HepG2 (cell line): ENCODE measurements around the gene GGA1. TPM values are rescaled to one million over a fixed set of nuclear protein-coding genes. Genes with fewer than 3 reads are reported as not detected.
A peak's percentile ranks its signal among the peaks of the same experiment; 100 is the strongest.

ENCODE experiments used
- ATF7 ChIP-seq, 2 experiments: fragments of 450-650 bp in 1 of 2; sonication (generic) in 1 of 2; formaldehyde crosslinking in 1 of 2; IDR thresholded peaks; 2 replicates each; pipeline versions ENCODE4 v1.4.0 to v1.6.1; 2016 to 2020; ENCODE audit warnings: antibody characterized with exemption in 1 of 2, mild to moderate bottlenecking in 1 of 2, missing genetic modification reagents in 1 of 2
- E2F5 ChIP-seq: sonication (generic); formaldehyde crosslinking; conservative IDR thresholded peaks from 2 replicates; pipeline ENCODE4 v1.4.0; 2020; ENCODE audit warnings: missing genetic modification reagents
- ELF1 ChIP-seq: sonication (generic); formaldehyde crosslinking; IDR thresholded peaks from 2 replicates; pipeline ENCODE4 v1.4.0; 2020; ENCODE audit warnings: missing genetic modification reagents
- FOXA1 ChIP-seq, 2 experiments: fragments of 450-650 bp in 1 of 2; sonication (generic) in 1 of 2; formaldehyde crosslinking in 1 of 2; IDR thresholded peaks; 2 replicates each; pipeline versions ENCODE4 v1.4.0 to v1.6.1; 2016 to 2020; ENCODE audit warnings: missing genetic modification reagents in 1 of 2
- GPN1 ChIP-seq: sonication (generic); formaldehyde crosslinking; IDR thresholded peaks from 2 replicates; pipeline ENCODE4 v1.5.1; 2020; ENCODE audit warnings: missing genetic modification reagents, borderline replicate concordance
- HNF1B ChIP-seq: sonication (generic); formaldehyde crosslinking; IDR thresholded peaks from 2 replicates; pipeline ENCODE4 v1.5.1; 2020; ENCODE audit warnings: mild to moderate bottlenecking, moderate library complexity, missing genetic modification reagents
- HNRNPL ChIP-seq: fragments of 200-400 bp; formaldehyde crosslinking; IDR thresholded peaks from 2 replicates; pipeline ENCODE4 v1.6.1; 2017; ENCODE audit warnings: mild to moderate bottlenecking, low read depth, low read length
- KDM1A ChIP-seq: IDR thresholded peaks from 2 replicates; pipeline ENCODE4 v1.6.1; 2016; ENCODE audit warnings: missing compliant biosample characterization
- PRMT3 ChIP-seq: sonication (generic); formaldehyde crosslinking; IDR thresholded peaks from 2 replicates; pipeline ENCODE4 v1.8.1; 2022; ENCODE audit warnings: low read depth, mild to moderate bottlenecking, moderate library complexity, missing genetic modification reagents, borderline replicate concordance
- SAP130 ChIP-seq: IDR thresholded peaks from 2 replicates; pipeline ENCODE4 v1.6.1; 2016; ENCODE audit warnings: low read depth
- SIX4 ChIP-seq: sonication (generic); formaldehyde crosslinking; IDR thresholded peaks from 2 replicates; pipeline ENCODE4 v1.4.0; 2020; ENCODE audit warnings: missing genetic modification reagents
- SMARCC2 ChIP-seq: fragments of 450-650 bp; IDR thresholded peaks from 2 replicates; pipeline ENCODE4 v1.6.1; 2017; ENCODE audit warnings: antibody characterized with exemption, mild to moderate bottlenecking
- SP4 ChIP-seq: sonication (generic); formaldehyde crosslinking; IDR thresholded peaks from 2 replicates; pipeline ENCODE4 v1.8.1; 2023; ENCODE audit warnings: mild to moderate bottlenecking, missing genetic modification reagents
- TCF7 ChIP-seq: sonication (generic); IDR thresholded peaks from 2 replicates; pipeline ENCODE4 v1.6.1; 2016; ENCODE audit warnings: antibody characterized with exemption, low read depth
- UBTF ChIP-seq: sonication (generic); formaldehyde crosslinking; IDR thresholded peaks from 2 replicates; pipeline ENCODE4 v1.4.0; 2020; ENCODE audit warnings: mild to moderate bottlenecking, missing genetic modification reagents
- ZNF263 ChIP-seq: sonication (generic); formaldehyde crosslinking; IDR thresholded peaks from 2 replicates; pipeline ENCODE4 v1.4.0; 2020; ENCODE audit warnings: missing genetic modification reagents
- ZNF30 ChIP-seq: sonication (generic); formaldehyde crosslinking; IDR thresholded peaks from 2 replicates; pipeline ENCODE4 v1.5.0; 2020; ENCODE audit warnings: mild to moderate bottlenecking, missing genetic modification reagents
- ZNF362 ChIP-seq: sonication (generic); formaldehyde crosslinking; IDR thresholded peaks from 2 replicates; pipeline ENCODE4 v1.4.0; 2020; ENCODE audit warnings: missing genetic modification reagents, mild to moderate bottlenecking, borderline replicate concordance
- ZNF441 ChIP-seq: sonication (generic); formaldehyde crosslinking; IDR thresholded peaks from 2 replicates; pipeline ENCODE4 v1.7.0; 2021; ENCODE audit warnings: missing genetic modification reagents, borderline replicate concordance
- ZNF564 ChIP-seq: sonication (generic); formaldehyde crosslinking; IDR thresholded peaks from 2 replicates; pipeline ENCODE4 v1.8.1; 2023; ENCODE audit warnings: mild to moderate bottlenecking, missing genetic modification reagents
- ZNF567 ChIP-seq: sonication (generic); formaldehyde crosslinking; IDR thresholded peaks from 2 replicates; pipeline ENCODE4 v1.8.1; 2023; ENCODE audit warnings: mild to moderate bottlenecking, missing genetic modification reagents, borderline replicate concordance
- ZNF605 ChIP-seq: sonication (generic); formaldehyde crosslinking; IDR thresholded peaks from 2 replicates; pipeline ENCODE4 v1.8.0; 2022; ENCODE audit warnings: mild to moderate bottlenecking, missing genetic modification reagents
- ZNF746 ChIP-seq: sonication (generic); formaldehyde crosslinking; IDR thresholded peaks from 2 replicates; pipeline ENCODE4 v1.8.0; 2022; ENCODE audit warnings: mild to moderate bottlenecking, missing genetic modification reagents
- ZNF790 ChIP-seq: sonication (generic); formaldehyde crosslinking; IDR thresholded peaks from 2 replicates; pipeline ENCODE4 v1.8.0; 2022; ENCODE audit warnings: missing genetic modification reagents, mild to moderate bottlenecking, borderline replicate concordance
- polyA plus RNA-seq, 8 experiments: library from polyadenylated mRNA; depleted of rRNA in 3 of 8; stranded (reverse) in 7 of 8; unstranded in 1 of 8; fragments of >200 nt; fragmentation: Illumina TruSeq in 4 of 8; extraction: Trizol in 4 of 8; gene quantifications; 2 replicates each; pipeline versions ENCODE4 v1.2.1 to v1.2.3, GENCODE V29; 2011 to 2016; ENCODE audit warnings: low read depth in 4 of 8, missing spikeins in 1 of 8, mixed read lengths in 1 of 8; ENCODE audit not compliant: insufficient read depth in 1 of 8
- total RNA-seq, 5 experiments: library from RNA; depleted of rRNA; stranded (reverse); fragments of >200 nt; fragmentation: Illumina TruSeq; extraction: Trizol; gene quantifications; 2 replicates each; pipeline ENCODE4 v1.2.3, GENCODE V29; 2016; ENCODE audit warnings: low read depth in 1 of 5

The GGA1 gene
- total and polyA plus RNA-seq, 2 of the 13 experiments (the other 11 are each of a cell fraction or from before 2014, with no cell fraction given), result 29.1 to 87.2 TPM

GRCh38 chr22:37559901-37560607 is 48.6 kb upstream of the GGA1 start, which contains the start of gene CDC42EP1 (continued):
- 0 out of 2 replicates have a peak, but pooled peaks have one; percentile 34 for TF ChIP-seq E2F5 (CRISPR knock-in tag)
- TF ChIP-seq SAP130 (CRISPR knock-in tag), result peak; percentile 35; the same call in 1 of the 2 replicates
- TF ChIP-seq ZNF746 (CRISPR knock-in tag), result no peak
- no peak for TF ChIP-seq PRMT3
- TF ChIP-seq ZNF441 (CRISPR knock-in tag), result peak; percentile 35; the same call in 1 of the 2 replicates
- no peak for TF ChIP-seq GPN1 (CRISPR knock-in tag)
- no peak for TF ChIP-seq ZNF263 (CRISPR knock-in tag)
- no peak for TF ChIP-seq HNRNPL
- TF ChIP-seq SIX4 (CRISPR knock-in tag), result no peak
- TF ChIP-seq ZNF362 (CRISPR knock-in tag), result no peak
- TF ChIP-seq ZNF605 (CRISPR knock-in tag), result no peak
- TF ChIP-seq ZNF567 (CRISPR knock-in tag), result no peak
- no peak for TF ChIP-seq FOXA1 (IDR thresholded peaks at IDR 0.05)
- TF ChIP-seq FOXA1 (CRISPR knock-in tag; IDR thresholded peaks at IDR 0.05), result peak; percentile 33; the same call in 1 of the 2 replicates
- TF ChIP-seq ZNF30, result no peak
- peak; percentile 59; the same call in 1 of the 2 replicates for TF ChIP-seq HNF1B (CRISPR knock-in tag)
- TF ChIP-seq ZNF790 (CRISPR knock-in tag), result no peak
- peak; percentile 47; the same call in 1 of the 2 replicates for TF ChIP-seq SP4 (CRISPR knock-in tag)
- TF ChIP-seq SMARCC2, result no peak
- peak; percentile 11; the same call in 1 of the 2 replicates for TF ChIP-seq ELF1
- TF ChIP-seq KDM1A (CRISPR knock-in tag), result no peak
- no peak for TF ChIP-seq ATF7 (IDR thresholded peaks at IDR 0.05)
- no peak for TF ChIP-seq ATF7 (CRISPR knock-in tag; IDR thresholded peaks at IDR 0.05)
- TF ChIP-seq TCF7, result no peak
- no peak; the same call in 1 of the 2 replicates for TF ChIP-seq ZNF564 (CRISPR knock-in tag)
- peak; percentile 94 for TF ChIP-seq UBTF (CRISPR knock-in tag)
